SK-N-SH treated with all-trans-retinoic acid at 6 μM for 48 hours (cell line): ENCODE data around the gene CSGALNACT2.

ENCODE experiments used
- ATAC-seq: fragments of 200-7000 bp; cut with Tn5 transposase; 3 replicates; pipeline ENCODE4 v1.9.1; 2020; ENCODE audit warnings: mild to moderate bottlenecking, moderate library complexity
- ARNTL ChIP-seq: fragments of 450-650 bp; formaldehyde crosslinking; IDR thresholded peaks from 2 replicates; pipeline ENCODE4 v1.5.0; 2020; ENCODE audit warnings: low read depth, mild to moderate bottlenecking, moderate library complexity, borderline replicate concordance
- BACH2 ChIP-seq: fragments of 250-450 bp; sonication (Bioruptor Pico); IDR thresholded peaks from 2 replicates; pipeline ENCODE4 v1.9.0; 2021; ENCODE audit warnings: mild to moderate bottlenecking, borderline replicate concordance
- CSDC2 ChIP-seq: fragments of 250-450 bp; sonication (Bioruptor Pico); IDR thresholded peaks from 2 replicates; pipeline ENCODE4 v1.5.0; 2020; ENCODE audit warnings: mild to moderate bottlenecking, moderate library complexity
- ESRRG ChIP-seq: fragments of 250-450 bp; sonication (Bioruptor Pico); IDR thresholded peaks from 2 replicates; pipeline ENCODE4 v1.6.1; 2021; ENCODE audit warnings: mild to moderate bottlenecking
- GLIS3 ChIP-seq: fragments of 250-450 bp; sonication (Bioruptor Pico); IDR thresholded peaks from 2 replicates; pipeline ENCODE4 v1.5.0; 2020; ENCODE audit warnings: mild to moderate bottlenecking, moderate library complexity
- ISL1 ChIP-seq: fragments of 250-450 bp; sonication (Bioruptor Pico); IDR thresholded peaks from 2 replicates; pipeline ENCODE4 v2.1.2; 2022; ENCODE audit warnings: mild to moderate bottlenecking, moderate library complexity
- OSR1 ChIP-seq: fragments of 250-450 bp; sonication (Bioruptor Pico); IDR thresholded peaks from 2 replicates; pipeline ENCODE4 v1.8.0; 2022; ENCODE audit warnings: moderate library complexity, mild to moderate bottlenecking, inconsistent platforms
- PPARA ChIP-seq: fragments of 250-450 bp; sonication (Bioruptor Pico); IDR thresholded peaks from 2 replicates; pipeline ENCODE4 v1.5.0; 2020; ENCODE audit warnings: mild to moderate bottlenecking, borderline replicate concordance
- RARB ChIP-seq: fragments of 250-450 bp; sonication (Bioruptor Pico); IDR thresholded peaks from 2 replicates; pipeline ENCODE4 v1.8.0; 2021; ENCODE audit warnings: mild to moderate bottlenecking, moderate library complexity
- SNAI2 ChIP-seq: fragments of 250-450 bp; sonication (Bioruptor Pico); IDR thresholded peaks from 2 replicates; pipeline ENCODE4 v1.5.0; 2020; ENCODE audit warnings: mild to moderate bottlenecking, moderate library complexity
- ZC3H10 ChIP-seq: fragments of 250-450 bp; sonication (Bioruptor Pico); IDR thresholded peaks from 2 replicates; pipeline ENCODE4 v1.5.1; 2021; ENCODE audit warnings: mild to moderate bottlenecking, moderate library complexity
- ZFP3 ChIP-seq: fragments of 250-450 bp; sonication (Bioruptor Pico); IDR thresholded peaks from 2 replicates; pipeline ENCODE4 v1.5.0; 2020; ENCODE audit warnings: mild to moderate bottlenecking, moderate library complexity
- ZFP30 ChIP-seq: fragments of 450-650 bp; formaldehyde crosslinking; IDR thresholded peaks from 2 replicates; pipeline ENCODE4 v1.5.0; 2022; ENCODE audit warnings: mild to moderate bottlenecking, moderate library complexity
- ZNF565 ChIP-seq: fragments of 450-650 bp; formaldehyde crosslinking; conservative IDR thresholded peaks from 2 replicates; pipeline ENCODE4 v1.5.0; 2020; ENCODE audit warnings: low read depth, mild to moderate bottlenecking, moderate library complexity
- ZNF70 ChIP-seq: fragments of 450-650 bp; formaldehyde crosslinking; IDR thresholded peaks from 2 replicates; pipeline ENCODE4 v1.5.0; 2020; ENCODE audit warnings: mild to moderate bottlenecking, moderate library complexity
- TF ChIP-seq, protein P1 (sequence below): fragments of 250-450 bp; sonication (Bioruptor Pico); IDR thresholded peaks from 2 replicates; pipeline ENCODE4 v1.5.0; 2020; ENCODE audit warnings: mild to moderate bottlenecking, moderate library complexity
- TF ChIP-seq, protein P2 (sequence below): fragments of 250-450 bp; sonication (Bioruptor Pico); IDR thresholded peaks from 2 replicates; pipeline ENCODE4 v1.5.1; 2021; ENCODE audit warnings: mild to moderate bottlenecking, moderate library complexity
- TF ChIP-seq, protein P3 (sequence below): fragments of 250-450 bp; sonication (Bioruptor Pico); IDR thresholded peaks from 2 replicates; pipeline ENCODE4 v1.8.0; 2021; ENCODE audit warnings: low read depth, mild to moderate bottlenecking, moderate library complexity, borderline replicate concordance
- TF ChIP-seq, protein P4 (sequence below): fragments of 250-450 bp; sonication (Bioruptor Pico); IDR thresholded peaks from 2 replicates; pipeline ENCODE4 v1.5.1; 2020; ENCODE audit warnings: low read depth, mild to moderate bottlenecking, moderate library complexity

CSGALNACT2 gene

DNA sequence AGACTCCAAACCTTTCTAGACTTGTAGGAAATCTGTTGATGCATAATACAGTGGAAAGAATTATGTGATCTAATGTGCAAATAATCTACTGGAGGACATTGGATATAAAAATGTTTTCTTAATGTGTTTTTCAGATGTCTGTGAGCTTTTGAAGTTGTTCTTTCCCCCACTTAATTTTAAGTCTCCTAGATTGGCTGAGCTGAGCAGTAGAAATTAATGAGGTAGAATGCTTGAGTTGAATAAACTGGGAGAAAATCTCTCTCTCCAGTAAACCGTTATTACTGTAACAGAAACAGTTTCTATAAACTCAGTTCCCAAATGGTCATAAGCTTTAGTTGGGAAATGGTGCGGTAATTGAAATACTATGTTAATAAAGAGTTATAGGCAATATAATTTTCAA lies 15.7 kb downstream of the CSGALNACT2 start (continued):
- TF ChIP-seq, protein P1, sequence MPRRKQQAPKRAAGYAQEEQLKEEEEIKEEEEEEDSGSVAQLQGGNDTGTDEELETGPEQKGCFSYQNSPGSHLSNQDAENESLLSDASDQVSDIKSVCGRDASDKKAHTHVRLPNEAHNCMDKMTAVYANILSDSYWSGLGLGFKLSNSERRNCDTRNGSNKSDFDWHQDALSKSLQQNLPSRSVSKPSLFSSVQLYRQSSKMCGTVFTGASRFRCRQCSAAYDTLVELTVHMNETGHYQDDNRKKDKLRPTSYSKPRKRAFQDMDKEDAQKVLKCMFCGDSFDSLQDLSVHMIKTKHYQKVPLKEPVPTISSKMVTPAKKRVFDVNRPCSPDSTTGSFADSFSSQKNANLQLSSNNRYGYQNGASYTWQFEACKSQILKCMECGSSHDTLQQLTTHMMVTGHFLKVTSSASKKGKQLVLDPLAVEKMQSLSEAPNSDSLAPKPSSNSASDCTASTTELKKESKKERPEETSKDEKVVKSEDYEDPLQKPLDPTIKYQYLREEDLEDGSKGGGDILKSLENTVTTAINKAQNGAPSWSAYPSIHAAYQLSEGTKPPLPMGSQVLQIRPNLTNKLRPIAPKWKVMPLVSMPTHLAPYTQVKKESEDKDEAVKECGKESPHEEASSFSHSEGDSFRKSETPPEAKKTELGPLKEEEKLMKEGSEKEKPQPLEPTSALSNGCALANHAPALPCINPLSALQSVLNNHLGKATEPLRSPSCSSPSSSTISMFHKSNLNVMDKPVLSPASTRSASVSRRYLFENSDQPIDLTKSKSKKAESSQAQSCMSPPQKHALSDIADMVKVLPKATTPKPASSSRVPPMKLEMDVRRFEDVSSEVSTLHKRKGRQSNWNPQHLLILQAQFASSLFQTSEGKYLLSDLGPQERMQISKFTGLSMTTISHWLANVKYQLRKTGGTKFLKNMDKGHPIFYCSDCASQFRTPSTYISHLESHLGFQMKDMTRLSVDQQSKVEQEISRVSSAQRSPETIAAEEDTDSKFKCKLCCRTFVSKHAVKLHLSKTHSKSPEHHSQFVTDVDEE, result no peak

DNA sequence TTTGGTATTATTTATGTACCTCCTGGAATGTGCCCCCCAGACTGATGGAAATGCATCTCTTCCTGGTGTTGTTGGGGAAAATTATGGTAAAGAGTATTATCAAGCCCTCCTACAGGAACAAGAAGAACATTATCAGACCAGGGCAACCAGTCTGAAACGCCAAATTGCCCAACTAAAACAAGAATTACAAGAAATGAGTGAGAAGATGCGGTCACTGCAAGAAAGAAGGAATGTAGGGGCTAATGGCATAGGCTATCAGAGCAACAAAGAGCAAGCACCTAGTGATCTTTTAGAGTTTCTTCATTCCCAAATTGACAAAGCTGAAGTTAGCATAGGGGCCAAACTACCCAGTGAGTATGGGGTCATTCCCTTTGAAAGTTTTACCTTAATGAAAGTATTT lies 17.0 kb downstream of the CSGALNACT2 start:
- TF ChIP-seq ZNF565 (no peak), BACH2 (CRISPR knock-in tag) (no peak), SNAI2 (CRISPR knock-in tag) (no peak), ARNTL (CRISPR knock-in tag) (no peak), CSDC2 (no peak), ZFP30 (CRISPR knock-in tag) (no peak), ZFP3 (no peak), PPARA (CRISPR knock-in tag) (no peak), OSR1 (CRISPR knock-in tag) (no peak), ZC3H10 (CRISPR knock-in tag) (no peak), GLIS3 (CRISPR knock-in tag) (no peak), ZNF70 (CRISPR knock-in tag) (no peak), RARB (CRISPR knock-in tag) (no peak), ESRRG (no peak)
- TF ChIP-seq, protein P2, sequence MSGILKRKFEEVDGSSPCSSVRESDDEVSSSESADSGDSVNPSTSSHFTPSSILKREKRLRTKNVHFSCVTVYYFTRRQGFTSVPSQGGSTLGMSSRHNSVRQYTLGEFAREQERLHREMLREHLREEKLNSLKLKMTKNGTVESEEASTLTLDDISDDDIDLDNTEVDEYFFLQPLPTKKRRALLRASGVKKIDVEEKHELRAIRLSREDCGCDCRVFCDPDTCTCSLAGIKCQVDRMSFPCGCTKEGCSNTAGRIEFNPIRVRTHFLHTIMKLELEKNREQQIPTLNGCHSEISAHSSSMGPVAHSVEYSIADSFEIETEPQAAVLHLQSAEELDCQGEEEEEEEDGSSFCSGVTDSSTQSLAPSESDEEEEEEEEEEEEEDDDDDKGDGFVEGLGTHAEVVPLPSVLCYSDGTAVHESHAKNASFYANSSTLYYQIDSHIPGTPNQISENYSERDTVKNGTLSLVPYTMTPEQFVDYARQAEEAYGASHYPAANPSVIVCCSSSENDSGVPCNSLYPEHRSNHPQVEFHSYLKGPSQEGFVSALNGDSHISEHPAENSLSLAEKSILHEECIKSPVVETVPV (CRISPR knock-in tag), result no peak
- TF ChIP-seq, protein P3, sequence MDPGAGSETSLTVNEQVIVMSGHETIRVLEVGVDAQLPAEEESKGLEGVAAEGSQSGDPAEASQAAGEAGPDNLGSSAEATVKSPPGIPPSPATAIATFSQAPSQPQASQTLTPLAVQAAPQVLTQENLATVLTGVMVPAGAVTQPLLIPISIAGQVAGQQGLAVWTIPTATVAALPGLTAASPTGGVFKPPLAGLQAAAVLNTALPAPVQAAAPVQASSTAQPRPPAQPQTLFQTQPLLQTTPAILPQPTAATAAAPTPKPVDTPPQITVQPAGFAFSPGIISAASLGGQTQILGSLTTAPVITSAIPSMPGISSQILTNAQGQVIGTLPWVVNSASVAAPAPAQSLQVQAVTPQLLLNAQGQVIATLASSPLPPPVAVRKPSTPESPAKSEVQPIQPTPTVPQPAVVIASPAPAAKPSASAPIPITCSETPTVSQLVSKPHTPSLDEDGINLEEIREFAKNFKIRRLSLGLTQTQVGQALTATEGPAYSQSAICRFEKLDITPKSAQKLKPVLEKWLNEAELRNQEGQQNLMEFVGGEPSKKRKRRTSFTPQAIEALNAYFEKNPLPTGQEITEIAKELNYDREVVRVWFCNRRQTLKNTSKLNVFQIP (CRISPR knock-in tag), result no peak
- TF ChIP-seq, protein P4, sequence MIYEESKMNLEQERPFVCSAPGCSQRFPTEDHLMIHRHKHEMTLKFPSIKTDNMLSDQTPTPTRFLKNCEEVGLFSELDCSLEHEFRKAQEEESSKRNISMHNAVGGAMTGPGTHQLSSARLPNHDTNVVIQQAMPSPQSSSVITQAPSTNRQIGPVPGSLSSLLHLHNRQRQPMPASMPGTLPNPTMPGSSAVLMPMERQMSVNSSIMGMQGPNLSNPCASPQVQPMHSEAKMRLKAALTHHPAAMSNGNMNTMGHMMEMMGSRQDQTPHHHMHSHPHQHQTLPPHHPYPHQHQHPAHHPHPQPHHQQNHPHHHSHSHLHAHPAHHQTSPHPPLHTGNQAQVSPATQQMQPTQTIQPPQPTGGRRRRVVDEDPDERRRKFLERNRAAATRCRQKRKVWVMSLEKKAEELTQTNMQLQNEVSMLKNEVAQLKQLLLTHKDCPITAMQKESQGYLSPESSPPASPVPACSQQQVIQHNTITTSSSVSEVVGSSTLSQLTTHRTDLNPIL (CRISPR knock-in tag), result no peak
- ATAC-seq, result no peak

DNA sequence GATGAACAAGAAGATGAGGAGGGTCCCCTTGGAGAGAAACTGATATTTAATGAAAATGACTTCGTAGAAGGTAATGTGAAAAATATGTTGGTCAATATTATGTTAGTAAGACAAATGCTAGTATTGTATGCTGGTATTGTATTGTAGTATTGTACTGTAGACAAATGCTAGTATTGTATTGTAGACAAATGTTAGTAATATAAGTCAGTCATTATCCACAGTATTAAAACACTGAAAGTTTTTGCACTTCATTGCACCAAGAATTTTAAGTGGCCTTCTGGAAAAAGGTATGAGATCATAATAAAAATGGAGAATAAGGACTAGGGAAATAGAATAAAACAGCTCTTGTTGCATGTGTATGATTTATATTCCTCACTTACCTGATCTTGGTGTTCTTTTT lies 17.5 kb downstream of the CSGALNACT2 start:
- no peak for ATAC-seq
- TF ChIP-seq OSR1 (CRISPR knock-in tag) (no peak), PPARA (CRISPR knock-in tag) (no peak), CSDC2 (no peak), ZFP30 (CRISPR knock-in tag) (no peak), BACH2 (CRISPR knock-in tag) (no peak), ISL1 (CRISPR knock-in tag) (no peak), ZC3H10 (CRISPR knock-in tag) (no peak), RARB (CRISPR knock-in tag) (no peak), ZFP3 (no peak), ESRRG (no peak), ZNF70 (CRISPR knock-in tag) (no peak), GLIS3 (CRISPR knock-in tag) (no peak)
- TF ChIP-seq, protein P3 (CRISPR knock-in tag), result no peak
- TF ChIP-seq, protein P4 (CRISPR knock-in tag), result no peak
